Hematopoietic multipotent progenitor cell treated with erythropoietin and hydrocortisone succinate and interleukin-3 and kit ligand, for 8 days (in vitro differentiated cells): Measurements from ENCODE around the gene TBXA2R.

Experiments used
- DNase-seq: peaks from one replicate; pipeline ENCODE4 v3.0.0-alpha.2; 2015

TBXA2R gene

DNA sequence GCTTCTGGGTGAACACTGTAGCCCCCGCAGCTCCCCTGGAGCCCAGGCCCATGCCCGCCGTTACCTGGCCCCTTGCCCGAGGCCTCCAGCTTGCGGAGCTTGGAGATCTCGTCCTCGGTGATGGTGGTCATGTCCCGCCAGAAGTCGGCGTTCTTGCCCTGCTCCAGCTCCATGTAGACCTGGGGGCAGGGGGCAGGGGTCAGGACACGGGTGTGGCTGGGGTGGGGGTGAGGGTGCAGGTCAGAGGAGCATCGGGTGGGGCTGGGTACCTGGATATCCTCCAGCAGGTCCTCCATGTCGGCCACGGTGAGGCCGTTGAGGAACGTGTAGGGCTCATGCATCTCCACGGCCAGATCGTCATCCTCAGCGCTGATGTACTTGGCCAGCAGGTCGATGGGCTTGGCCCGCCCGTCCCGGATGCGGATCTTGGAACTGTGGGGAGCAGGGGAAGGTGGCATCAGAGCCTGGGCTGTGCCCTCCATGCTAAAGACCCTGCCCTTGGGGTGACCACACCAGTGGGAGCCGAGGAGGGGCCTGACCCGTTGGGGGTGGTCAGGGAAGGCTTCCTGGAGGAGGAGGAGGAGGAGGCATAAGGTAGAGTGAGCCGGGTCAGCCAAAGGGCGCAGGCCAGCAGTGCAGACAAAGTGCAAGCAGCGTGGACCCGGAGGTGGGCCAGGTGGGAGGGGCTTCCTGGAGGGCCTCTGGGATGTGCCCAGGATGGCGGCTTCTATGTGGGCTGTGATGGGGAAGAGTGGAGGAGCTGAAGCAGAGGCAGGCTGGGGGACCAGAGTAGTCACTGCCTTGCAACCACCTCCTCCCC lies 12.3 kb upstream of the TBXA2R start:
- DNase-seq = no peak

DNA sequence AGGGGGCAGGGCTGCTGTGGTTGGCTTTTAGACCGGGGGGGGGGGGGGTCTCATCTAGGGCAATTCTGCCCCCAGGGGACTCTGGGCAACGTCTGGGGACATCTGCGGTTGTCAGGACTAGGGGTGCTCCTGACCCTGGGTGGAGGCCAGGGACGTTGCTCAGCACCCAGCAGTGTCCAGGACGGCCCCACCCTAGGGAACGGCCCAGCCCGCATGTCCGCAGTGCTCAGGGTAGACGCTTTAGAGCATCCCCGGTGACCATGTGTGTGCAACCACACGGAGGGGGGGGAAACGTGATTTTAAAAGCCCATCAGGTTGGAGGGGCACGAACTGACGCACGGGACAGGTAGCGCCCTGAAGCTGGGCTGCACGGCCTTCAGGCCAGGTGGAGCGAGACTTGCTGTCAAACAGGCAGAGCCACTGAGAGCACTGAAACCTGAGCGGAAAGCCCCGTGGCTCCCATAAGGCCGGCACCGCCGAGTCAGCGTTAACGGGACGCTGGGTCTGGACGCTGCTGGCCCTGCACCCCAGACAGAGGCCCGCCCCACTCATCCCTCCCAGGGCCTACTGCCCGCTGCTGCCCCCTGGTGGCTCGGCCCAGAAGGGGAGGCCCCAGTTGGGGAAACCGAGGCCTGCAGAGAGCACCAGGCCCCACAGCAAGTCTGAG lies 11.6 kb upstream of the TBXA2R start:
- DNase-seq = peak; percentile 44

DNA sequence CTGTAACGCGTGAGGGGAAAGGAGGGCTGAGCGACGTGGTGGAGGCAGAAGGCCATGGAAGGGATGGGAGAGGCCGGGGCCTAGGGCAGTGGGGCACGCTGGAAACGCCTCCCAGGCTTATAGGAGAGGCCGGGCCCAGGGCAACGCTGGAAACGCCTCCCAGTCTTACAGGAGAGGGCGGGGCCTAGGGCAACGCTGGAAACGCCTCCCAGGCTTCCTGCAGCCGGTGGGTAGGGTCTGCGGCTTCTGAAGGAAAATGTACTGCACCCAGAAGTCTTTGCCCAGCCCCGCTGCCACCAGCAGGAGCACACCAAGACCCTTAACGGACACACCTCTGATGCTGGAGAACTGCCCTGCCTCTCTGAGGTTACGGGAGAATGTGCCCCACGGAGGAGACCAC lies 10.8 kb upstream of the TBXA2R start:
- DNase-seq = peak; percentile 36

DNA sequence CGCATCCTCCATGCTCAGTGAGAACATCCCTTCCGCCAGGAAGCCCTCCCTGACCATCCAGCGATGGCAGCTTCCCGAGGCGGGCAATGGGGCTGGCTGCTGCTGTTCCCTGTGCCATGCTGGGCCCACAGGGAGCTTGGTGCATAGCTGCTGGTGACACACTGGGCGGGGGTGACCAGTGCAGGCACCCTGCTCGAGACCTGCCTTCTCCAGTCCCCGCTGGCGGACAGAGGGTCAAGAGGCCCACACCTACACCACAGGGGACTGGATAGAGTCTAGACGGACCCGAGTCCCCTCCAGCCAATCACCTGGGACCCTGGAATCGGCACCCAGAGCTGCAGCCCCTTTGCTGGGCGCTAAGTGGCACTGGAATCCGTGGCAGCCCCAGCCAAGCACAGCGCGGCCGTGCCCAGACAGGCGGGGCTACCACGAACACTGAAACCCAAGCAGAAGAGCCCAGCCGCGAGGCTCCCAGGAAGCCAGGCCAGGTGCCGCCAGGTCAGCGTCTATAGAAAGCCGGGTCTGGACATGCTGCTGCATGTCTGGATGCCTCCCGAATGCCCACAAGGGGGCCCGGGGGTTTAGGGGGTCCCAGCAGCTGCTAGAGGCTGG lies 9.0 kb upstream of the TBXA2R start:
- no peak for DNase-seq

DNA sequence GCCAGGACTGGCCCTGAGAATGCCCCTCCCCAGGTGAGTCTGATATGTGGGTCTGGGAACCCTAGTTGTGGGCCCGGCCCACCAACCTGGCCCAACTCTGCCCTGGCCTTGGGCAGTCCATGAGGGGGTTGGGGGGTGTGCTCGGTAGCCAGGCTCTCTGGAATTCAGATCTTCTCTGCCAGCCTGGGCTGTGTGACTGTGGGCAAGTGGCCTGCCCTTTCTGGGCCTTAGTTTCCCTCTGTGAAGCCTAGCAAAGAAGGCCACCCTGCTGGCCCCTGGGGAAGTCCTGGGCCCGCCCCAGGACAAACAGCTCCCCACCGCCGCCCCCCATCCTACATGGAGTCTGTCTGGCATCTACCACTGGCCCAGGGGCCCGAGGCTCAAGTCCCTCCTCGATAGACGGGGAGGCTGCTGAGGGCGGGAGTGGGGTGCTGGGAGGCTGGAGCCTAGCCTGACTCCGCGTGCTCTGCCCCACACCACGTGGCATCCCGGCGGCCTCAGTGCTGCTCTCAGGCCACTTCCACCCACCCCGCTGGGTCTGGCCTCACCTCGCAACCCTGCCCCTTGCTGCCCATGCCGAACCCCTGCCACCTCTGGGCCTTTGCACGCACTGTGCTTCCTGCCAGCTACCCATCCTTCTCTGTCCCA lies 8.3 kb upstream of the TBXA2R start:
- DNase-seq = no peak

DNA sequence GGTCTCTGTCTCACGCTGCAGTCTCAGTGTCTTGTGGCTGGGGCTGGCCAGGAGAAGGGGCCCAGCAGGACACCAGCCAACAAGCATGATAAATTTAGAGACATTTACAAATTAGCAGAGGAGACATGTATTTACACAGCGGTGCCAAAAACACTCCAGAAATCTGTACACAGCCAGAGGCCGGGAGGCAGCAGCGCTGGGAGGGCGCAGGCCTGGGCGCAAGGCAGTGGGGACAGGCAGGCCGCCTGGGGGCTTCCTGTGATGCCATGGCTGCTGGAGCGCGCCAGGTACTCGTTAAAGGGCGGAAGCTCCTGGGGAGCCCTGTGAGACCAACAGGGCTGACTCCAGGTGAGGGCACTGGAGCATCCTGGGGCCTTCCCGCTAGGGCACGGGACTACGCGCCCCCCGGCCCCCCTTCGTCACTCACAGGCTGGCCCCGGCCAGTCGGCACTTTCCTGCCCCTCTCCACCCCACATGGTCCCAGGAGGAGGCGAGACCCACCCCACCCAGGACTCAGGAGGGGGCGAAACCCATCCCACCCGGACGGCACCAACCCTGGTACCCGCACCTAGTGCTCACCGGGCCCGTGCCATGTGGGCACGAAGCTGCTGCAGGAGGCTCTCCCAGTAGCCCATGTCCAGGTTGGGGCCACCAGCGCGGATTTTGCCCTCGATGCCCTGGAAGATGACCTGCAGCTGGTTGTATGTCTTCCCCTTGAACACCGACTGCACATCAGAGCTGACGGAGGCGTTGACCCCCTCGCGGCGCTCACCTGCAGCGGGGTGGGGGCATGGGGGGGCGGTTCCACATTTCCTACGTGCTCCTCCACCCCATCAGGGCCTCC lies 7.4 kb upstream of the TBXA2R start:
- DNase-seq = no peak

DNA sequence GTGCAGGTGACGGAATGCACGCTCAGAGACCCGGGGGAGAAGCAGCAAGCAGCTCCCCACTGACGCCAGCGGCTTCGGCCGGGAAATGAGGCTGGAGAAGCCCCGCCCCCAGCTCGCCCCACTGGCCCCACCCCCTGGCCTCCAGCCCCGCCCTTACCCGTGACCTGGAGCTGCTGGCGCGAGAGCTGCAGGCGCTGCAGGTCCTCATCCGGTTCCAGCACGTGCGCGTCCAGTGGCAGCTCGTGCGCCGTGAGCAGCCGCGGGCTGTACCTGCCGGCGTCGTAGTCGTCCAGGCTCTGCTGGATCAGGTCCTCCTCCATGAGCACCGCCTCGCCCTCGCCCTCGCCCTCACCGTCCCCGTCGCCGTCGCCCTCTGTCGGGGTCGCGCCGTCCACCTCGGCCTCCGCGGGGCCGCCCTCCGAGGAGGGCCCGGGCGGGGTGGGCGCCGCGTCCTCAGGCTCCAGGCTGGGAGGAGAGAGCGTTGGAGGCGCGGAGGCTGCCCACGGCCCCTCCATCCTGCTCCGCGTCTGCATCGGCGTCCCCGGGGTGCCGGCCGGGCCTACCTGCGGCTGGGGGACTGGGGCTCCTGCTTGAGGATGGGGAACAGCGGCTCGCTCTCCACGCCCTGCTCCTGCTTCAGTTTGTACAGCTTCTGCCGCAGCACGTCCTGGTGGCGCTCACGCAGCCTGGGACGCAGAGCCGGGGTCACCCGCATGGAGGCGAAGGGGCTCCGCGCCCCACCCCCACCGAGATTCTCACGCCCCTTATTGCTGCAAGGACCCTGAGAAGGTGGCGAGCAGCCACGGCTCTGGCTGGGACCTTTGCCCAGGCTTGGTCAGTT lies 6.4 kb upstream of the TBXA2R start:
- DNase-seq = no peak

DNA sequence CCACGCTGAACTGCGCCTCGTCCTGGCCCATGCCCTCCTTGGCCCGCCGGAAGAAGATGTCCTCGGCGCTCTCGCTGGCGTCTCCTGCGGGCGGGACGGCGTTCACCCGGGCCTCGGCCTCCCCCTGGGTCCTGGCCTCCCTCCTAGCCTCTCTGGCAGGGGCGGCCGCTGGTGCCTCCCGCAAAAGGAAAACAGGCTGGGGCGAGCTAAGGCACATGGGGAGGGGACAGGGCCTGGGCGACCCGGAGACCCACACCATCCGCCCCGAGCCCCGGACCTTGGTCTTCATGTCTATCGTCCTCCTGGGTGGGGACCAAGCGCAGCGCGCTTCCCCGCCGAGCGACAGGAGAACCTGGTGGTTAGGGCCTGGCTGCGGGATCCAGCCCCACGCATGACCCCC lies 5.7 kb upstream of the TBXA2R start:
- DNase-seq = no peak

DNA sequence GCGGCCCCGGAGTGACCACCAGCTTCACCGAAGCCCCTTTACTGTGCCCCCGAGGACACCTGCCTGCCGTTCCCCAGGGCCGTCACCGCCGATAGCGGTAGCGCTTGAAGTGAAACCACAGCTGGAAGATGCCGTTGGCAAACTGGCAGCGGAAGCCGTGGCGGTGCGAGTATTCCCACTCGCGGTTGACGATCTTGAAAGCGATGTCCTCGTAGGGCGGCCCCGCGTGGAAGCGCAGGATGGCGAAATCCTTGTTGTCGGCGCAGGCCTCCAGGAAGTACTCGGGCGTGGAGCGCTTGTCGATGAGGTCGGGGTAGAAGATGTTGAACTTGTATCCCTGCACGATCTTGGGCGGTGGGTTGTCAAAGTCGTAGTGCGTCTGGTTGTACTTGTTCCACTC lies 5.2 kb upstream of the TBXA2R start:
- no peak for DNase-seq

DNA sequence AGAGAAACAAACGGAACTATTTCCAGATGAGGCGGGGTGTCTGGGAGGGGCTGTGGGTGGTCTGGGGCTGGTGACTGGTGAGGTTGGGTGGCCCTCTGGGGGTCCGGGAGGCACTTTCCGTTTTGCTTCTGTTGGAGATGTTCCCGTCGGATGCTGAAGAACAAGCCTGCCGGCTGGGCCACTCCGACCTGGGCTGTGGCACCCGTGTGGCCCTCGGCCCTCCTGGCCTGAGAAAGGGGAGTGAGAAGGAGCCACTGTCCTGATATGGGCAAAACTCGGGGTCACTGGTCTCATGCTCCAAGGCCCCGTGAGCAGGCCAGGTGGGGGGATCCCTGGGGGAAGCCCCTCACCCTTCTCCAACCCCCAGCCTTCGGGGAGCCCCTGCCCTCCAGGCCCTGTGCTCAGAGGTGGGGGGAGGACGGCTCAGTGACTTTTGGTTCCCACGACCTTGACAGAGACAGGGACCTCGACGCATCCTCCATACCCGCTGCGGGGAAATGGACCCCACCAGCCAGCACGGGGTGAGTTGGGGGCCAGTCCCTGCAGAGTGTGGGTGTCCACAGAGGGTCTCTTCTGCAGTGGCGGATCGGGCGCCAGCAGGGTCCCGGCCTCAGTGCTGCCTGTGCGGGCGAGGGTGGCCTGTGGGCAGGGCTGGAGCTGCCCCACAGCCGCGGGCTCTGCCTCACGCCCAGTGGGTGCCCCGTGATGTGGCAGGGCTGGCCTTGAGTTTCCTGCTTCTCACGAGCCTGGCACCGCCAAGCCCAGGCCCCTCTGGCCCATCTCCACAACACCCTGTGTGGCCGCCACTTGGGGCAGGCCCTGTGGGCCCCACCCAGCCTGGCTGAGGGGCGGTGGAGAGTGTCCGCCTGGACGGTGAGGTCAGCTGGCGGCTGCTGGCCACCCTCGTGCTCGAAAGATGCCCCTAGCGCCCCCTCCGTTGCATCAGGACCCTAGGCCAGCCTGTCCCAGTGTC lies 4.4 kb upstream of the TBXA2R start:
- no peak for DNase-seq

DNA sequence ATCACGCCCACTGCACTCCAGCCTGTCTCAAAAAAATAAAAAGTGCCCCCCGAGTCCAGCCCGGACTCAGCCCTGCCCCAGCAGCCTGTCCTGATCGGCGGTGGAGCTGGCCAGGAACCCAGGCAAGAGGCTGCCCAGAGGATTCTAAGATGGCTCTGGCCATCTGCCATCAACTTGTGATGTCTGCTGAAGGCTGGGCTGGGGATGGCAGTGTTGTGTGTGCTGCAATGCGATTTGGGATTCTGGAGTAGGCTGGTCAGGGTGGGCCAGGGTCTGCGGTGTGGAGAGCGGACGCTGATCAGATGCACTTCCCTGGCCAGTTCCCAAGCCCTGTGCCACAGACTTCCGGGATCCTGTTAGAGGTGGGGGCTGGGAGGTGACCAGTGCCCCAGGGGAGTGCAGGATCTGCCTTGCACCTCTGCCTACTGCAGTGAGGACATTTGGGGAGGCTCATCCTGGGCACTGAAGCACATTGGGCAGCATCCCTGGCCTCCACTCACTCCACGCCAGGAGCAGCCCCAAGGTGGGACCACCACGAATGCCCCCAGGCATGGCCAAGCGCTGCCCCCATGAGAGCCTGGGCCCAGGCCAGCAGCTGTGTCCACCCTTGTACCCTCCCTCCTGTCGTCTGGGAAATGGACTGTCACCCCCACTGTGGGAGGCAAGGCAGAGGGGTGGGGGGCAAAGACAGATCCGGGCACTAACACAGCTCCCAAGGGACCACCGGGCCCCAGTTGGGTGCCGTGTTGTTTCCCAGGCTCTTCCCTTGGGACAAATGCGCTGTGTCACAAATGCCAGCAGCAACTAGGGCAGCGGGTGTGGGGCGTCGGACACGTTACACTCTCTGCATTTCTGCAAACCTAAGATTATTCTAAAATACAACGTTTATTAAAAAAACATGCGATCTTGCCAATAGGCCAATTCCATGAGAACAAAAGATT lies 3.4 kb upstream of the TBXA2R start:
- no peak for DNase-seq

DNA sequence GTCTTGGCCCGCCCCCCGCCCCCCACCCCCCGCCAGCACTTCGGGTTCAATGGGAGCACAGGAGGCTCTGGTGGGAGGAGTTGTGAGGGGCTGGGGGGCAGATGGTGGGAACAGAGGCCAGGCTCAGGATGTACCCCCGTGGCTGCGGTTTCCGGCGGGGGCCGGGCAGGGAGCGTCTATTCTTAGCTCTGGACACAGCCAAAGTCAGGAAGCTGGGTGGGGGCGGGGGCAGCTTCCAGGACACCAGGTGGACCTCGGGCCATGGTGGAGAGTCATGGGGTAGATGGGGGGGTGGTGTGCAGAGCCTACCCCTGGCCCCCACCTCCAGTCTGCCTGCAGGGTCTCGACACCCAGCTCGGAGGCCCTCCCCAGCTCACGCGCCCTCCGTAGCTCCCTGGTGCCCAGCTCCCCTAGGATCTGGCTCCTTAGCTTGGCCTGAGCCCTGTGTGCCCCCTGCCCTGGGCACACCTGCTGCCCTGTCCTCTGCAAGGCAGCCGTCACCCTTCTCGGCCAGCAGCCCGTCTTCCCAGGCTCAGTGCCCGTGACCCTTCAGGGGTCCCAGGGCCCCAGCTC lies 2.2 kb upstream of the TBXA2R start:
- DNase-seq = peak; percentile 21

DNA sequence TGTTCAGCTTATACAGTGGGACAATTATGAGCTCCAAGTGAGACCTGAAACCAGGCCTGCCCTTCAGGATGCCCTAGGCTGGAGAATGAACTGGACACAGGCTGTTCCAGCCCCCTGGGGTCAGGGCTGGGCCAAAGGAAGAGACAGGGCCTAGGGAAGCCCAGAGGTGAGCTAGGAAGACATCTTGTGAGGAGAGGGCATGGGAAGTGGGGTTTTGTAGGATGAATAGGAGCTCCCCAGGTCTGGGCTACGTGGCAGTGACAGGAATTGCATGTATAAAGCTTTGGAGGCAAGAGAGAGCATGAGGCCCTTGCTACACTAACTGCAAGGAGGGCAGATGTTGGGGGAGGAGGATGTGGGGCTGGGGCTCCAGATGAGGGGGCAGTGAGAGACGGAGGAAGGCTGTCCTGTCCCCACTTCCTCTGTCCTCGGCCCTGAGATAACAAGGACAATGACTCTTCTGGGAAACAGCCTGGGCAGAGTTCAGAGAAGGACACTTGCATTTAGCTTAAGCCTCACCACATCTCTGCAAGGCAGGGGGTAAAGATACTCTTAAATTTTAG lies 1.5 kb upstream of the TBXA2R start:
- DNase-seq = peak; percentile 51

DNA sequence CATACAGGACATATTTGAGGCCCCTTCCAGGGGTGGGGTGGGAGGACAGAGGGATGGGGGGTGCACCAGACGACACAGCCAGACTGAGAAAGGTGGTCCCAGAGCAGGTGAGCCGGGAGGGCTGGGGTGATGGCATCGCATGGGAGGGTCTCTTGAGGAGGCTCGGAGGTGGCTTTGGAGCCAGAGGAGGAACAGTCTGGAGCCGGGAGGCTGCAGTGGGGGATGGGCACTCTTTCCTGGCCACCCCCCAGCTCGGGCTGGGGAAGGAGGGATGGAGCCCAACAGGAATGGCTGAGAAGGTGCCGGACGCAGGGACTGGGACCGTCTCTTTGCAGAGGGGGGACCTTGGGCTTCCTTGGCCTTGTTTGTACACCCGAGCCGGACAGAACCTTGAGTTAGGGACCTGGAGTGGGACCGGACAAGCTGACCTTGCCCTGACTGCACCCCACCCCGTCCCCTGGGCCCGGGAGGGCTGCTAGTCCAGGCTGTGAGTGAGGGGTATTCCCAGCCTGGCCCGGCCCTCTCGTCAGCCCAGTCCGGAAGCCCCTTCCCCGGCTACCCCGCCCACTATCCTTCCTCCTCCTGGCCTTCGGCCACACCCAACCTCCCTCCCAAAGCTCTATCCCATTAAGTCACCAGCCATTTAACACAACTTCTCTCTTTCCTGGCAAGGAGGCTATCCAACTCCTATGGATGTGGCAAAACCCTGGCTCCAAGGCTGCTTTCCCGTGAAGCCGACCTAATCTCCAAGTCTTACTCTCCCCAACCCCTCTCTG lies 816 bp upstream of the TBXA2R start:
- DNase-seq = no peak

DNA sequence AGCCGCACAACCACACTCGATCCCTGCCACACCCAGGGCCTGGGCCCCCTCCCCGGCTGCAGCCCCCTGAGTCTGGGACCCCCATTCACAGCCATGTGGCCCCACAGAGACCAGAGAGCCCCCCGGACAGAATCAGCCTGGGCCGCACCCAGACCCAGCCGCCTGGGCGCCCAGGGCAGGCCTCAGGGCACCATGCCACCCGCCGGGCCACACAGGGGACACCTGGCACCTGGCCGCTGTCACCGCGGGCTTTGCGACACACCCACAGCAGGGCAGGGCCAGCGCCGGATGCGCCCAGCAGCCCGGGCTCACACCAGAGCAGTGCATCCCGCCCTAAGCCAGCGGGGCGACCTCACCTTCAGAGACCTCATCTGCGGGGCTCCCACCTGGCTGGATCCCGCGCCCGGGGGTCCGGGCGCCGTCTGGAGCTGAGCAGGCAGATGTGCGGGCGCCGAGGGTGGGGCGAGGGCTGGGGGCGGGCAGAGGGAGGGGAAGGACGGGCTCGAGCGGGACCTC lies 443 bp downstream of the TBXA2R start:
- no peak for DNase-seq

DNA sequence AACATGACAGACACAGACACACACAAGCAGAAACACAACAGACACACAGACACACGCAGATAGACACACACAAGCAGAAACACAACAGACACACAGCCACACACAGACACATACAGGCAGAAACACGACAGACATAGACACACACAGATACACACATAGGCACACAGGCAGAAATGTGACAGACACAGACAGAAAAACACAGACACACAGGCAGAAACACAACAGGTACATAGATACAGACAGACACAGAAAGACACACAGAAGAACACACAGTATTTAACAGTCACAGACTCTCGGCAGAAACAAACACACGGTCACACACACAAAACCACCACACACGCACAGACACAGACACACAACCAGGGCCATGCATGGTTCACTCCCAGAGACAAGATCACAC lies 905 bp downstream of the TBXA2R start:
- DNase-seq = no peak

DNA sequence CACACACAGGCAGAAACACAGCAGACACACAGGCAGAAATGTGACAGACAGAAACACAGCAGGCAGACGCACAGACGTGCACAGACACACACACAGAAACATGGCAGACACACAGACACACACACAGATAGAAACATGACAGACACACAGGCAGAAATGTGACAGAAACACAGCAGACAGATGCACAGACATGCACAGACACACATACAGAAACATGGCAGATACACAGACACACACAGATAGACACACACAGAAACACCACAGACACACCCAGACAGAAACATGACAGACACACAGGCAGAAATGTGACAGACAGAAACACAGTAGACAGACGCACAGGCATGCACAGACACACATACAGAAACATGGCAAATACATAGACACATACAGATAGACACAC lies 1.3 kb downstream of the TBXA2R start:
- DNase-seq = no peak

DNA sequence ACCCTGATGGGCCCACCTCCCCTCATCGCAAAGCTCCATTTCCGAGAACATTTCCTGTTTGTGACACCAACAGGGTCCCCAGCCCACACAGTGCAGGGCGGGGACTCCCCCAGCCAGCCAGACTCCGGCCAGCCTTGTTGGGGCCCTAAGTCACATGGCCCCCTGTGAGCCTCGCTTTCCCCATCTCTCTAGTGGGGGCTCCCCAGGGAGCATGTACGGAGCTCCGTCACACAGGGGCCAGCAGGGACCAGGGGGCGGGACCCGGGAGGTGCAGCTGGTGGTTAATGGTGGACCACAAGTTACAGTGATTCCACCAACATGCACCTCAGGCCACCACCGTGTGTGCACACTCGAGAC lies 1.7 kb downstream of the TBXA2R start:
- no peak for DNase-seq
